Measurements from ENCODE around the gene GNAT1. TPM values are rescaled to one million over a fixed set of nuclear protein-coding genes. Genes with fewer than 3 reads are reported as not detected.

The GNAT1 gene
- total RNA-seq, 1 experiment from 2014 or later, result not detected

DNA sequence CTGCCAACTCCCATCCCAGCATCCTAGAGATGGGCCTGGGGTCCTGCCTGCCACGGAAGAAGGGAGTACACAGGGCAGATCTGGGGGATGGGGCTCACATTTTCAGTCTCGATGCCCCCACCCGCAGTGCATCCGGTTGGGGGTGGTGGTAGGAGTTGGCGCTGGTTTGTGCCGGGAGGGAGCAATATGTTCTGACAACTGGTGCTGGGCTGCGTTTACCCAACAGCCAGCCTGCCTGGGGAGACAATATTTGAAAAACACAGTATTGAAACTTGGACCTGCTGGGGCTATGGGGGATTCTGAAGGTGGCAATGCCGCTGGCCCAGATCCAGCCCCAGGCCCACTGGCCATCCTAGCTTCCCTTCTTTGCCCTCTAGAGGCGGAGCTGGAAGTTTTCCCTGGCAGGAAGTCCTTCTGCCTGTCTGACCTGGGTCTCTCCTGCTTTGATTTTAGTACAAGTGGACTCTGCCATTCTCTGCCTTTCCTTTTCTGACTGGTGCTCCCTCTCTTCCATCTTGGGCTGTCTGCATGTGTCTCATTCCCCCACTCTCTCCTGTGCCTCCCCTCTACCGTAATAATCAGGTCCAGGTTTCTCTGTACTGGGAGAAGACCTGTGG is 32.8 kb upstream of the GNAT1 start:
- Mint-ChIP-seq H3K4me1 (peaks cover 37 to 47% of the 10 kb centered on the region in 2 experiments), H3K9me3 (no peaks in the 10 kb centered on the region), H3K36me3 (ENCODE audit: insufficient read depth in 1 of 3, low read depth in 3 of 3) (peaks cover 17 to 27% (median 19%) of the 10 kb centered on the region in 3 experiments; a peak in 6 of 7 replicates), H3K4me3 (peak overlapping the region in 1 of 2 experiments; percentile 20; a peak in 2 of 5 replicates), H3K27ac (peak overlapping the region in 1 of 3 experiments; percentile 40; a peak in 2 of 7 replicates), H3K27me3 (ENCODE audit: low read depth) (peaks cover 15% of the 10 kb centered on the region)
- no peak overlapping the region for H3K56ac ChIP-seq (ENCODE audit: insufficient read length, low read depth, low read length)
- H2BK120ac ChIP-seq (ENCODE audit: low read depth, low read length, poor library complexity, severe bottlenecking), result no peak overlapping the region
- WGBS (ENCODE audit: extremely low coverage, insufficient read length, low lambda C conversion rate), result no CpG with 5 or more reads among the region's 10 CpGs
- no peaks in the 10 kb centered on the region for H3K79me2 ChIP-seq (ENCODE audit: insufficient read depth, low read length)
- H4K8ac ChIP-seq (replicated peaks; ENCODE audit: insufficient read length, low read depth, low read length), result no peak overlapping the region
- H3T11ph ChIP-seq (ENCODE audit: low read length), result no peak overlapping the region
- no peak overlapping the region for H3K9ac ChIP-seq (ENCODE audit: extremely low read depth, insufficient read length, low read length)
- peaks cover 2% of the 10 kb centered on the region; the same call in 1 of the 2 replicates for H3K27me3 ChIP-seq (ENCODE audit: insufficient read depth, low read length)
- peaks cover 2% of the 10 kb centered on the region for H3K79me1 ChIP-seq (ENCODE audit: insufficient read depth, low read depth, low read length, poor library complexity, severe bottlenecking)
- H3K4ac ChIP-seq (ENCODE audit: low read depth, low read length), result no peak overlapping the region
- H2BK20ac ChIP-seq (ENCODE audit: low read depth, low read length, poor library complexity, severe bottlenecking), result no peak overlapping the region
- TF ChIP-seq, protein P1, sequence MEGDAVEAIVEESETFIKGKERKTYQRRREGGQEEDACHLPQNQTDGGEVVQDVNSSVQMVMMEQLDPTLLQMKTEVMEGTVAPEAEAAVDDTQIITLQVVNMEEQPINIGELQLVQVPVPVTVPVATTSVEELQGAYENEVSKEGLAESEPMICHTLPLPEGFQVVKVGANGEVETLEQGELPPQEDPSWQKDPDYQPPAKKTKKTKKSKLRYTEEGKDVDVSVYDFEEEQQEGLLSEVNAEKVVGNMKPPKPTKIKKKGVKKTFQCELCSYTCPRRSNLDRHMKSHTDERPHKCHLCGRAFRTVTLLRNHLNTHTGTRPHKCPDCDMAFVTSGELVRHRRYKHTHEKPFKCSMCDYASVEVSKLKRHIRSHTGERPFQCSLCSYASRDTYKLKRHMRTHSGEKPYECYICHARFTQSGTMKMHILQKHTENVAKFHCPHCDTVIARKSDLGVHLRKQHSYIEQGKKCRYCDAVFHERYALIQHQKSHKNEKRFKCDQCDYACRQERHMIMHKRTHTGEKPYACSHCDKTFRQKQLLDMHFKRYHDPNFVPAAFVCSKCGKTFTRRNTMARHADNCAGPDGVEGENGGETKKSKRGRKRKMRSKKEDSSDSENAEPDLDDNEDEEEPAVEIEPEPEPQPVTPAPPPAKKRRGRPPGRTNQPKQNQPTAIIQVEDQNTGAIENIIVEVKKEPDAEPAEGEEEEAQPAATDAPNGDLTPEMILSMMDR (conservative IDR thresholded peaks at IDR 0.05), result no peak; the same call in 2 of the 3 replicates
- H3K4me2 ChIP-seq (ENCODE audit: insufficient read depth, insufficient read length, low read length), result no peak overlapping the region
- H2AFZ ChIP-seq (ENCODE audit: low read length), result no peak overlapping the region
- H3K23me2 ChIP-seq (ENCODE audit: insufficient read length, low read depth, low read length, poor library complexity, severe bottlenecking), result peaks cover 15% of the 10 kb centered on the region
- H3K9me3 ChIP-seq (ENCODE audit: control insufficient read depth, low read depth, low read length), result no peaks in the 10 kb centered on the region
- no peak overlapping the region for H3K27ac ChIP-seq (ENCODE audit: insufficient read length, low read depth, low read length)
- H2BK5ac ChIP-seq (ENCODE audit: insufficient read length, low read length), result no peak overlapping the region
- no peak overlapping the region for H2BK15ac ChIP-seq (ENCODE audit: low read depth, low read length)
- H3K4me1 ChIP-seq (ENCODE audit: insufficient read depth, low read length), result no peaks in the 10 kb centered on the region; the same call in none of the 2 replicates
- no peak for DNase-seq
- no peak overlapping the region for H3K23ac ChIP-seq (ENCODE audit: insufficient read length, low read depth, low read length)
- no peak overlapping the region for H3K18ac ChIP-seq (ENCODE audit: insufficient read length, low read depth, low read length)
- H2BK12ac ChIP-seq (ENCODE audit: insufficient read length, low read depth, low read length), result no peak overlapping the region
- no peak overlapping the region for H3K14ac ChIP-seq (ENCODE audit: insufficient read depth, low read length)
- no peak overlapping the region for H2AK5ac ChIP-seq (ENCODE audit: insufficient read length, low read length)
- H4K20me1 ChIP-seq (ENCODE audit: control insufficient read depth, insufficient read depth, insufficient read length), result no peaks in the 10 kb centered on the region
- H4K91ac ChIP-seq (ENCODE audit: insufficient read length, low read depth, low read length), result no peak overlapping the region
- no peak overlapping the region for H4K5ac ChIP-seq (ENCODE audit: insufficient read length, low read depth, low read length)
